Measurements from ENCODE around the gene ATP11A.

Gene ATP11A

DNA sequence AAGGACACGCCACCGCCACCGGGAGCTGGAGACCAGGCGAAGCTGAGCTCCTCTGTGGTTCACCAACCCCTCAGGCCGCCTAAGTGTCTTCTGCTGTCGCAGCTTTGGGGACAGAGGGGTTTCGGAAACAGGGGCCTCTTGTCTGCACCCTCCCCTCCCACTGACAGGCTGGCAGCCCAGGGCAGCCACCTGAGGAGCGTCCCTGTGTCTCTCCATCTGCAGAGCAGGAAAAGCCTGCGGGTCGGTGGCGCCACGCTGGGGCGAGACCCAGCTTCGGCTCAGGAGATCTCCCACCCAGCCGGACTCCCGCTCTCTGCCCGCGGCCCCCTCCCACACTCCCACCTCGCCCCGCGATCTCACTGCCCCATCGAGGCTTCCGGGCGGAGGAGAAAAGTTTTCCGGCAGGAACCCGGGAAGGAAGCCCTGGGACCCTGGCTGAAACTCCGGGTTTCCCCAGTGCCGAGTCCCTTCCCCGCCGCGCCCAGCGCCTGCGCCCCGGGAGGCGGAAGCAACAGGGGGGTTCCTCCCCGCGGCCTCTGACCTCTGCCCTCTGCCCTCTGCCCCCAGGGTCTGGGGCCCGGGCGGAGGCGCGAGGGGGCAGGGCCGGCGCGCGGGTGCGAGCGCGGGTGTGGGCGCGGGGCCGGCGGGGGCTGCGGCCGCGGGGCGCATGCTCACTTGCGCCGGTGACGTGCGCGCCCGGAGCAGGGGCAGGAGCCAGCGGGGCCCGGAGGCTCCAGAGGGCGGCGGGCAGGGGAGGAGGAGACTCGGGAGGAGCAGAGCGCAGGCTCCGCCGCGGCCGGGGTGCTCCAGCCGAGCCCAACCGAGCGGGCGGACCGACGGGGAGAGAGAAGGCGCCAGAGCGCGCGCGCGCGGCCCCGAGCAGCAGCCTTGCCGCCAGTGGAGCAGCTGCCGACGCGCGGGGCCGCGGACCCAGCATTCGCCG, at the start of gene ATP11A:
Gene ATP11A (plus strand): TSS at position 736 of the 943 bp plus-strand sequence. CDS start 379 bp downstream, outside the sequence.
- peak; percentile 3 to 53 for DNase-seq

DNA sequence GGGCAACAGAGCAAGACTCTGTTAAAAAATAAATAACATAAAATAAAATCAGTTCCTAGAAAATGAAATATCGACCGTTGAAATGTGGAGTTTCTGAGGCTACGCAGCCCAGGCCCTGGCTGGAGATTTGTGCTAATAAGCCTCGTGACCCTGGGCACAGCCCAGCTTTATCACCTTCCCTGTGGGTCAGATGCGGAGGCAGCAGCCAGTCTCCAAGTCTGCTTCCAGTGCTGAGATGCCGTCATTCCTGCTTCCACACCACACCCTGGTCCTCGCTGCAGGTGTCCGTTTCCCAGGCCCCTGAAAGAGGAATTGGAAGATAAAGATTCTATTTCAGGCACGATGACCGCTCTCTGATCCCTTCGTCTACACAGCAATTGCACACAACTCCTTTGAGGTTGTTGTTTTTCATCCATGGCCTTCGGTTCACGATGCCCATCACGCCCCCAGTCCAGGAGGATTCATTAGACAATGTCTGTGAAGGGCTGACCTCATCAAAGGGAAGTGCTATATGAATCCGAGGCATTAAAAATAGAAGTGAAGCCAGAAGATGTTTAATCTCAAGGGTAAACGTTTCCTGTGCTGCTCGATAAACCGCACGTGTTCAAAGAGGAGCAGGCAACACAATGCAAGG, 48.3 kb upstream of the ATP11A start:
- no peak for DNase-seq

DNA sequence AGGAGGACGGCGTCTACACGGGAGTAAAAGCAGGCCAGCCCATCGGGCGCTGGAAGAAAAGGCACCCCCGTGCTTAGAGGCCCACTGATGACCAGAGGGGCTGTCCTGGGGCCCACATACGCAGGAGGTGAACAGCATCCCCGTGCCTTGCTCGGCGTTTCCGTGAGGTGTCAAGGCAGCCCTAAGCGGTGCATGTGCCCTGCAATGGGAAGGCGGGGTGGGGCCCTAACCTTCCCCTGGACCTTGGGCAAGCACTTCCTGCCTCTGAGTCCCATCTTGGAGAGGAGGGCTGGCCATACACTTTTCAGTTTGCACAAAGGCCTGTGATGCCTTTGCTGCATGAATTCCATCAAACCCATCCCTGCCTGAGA, 47.8 kb upstream of the ATP11A start:
- no peak for DNase-seq

DNA sequence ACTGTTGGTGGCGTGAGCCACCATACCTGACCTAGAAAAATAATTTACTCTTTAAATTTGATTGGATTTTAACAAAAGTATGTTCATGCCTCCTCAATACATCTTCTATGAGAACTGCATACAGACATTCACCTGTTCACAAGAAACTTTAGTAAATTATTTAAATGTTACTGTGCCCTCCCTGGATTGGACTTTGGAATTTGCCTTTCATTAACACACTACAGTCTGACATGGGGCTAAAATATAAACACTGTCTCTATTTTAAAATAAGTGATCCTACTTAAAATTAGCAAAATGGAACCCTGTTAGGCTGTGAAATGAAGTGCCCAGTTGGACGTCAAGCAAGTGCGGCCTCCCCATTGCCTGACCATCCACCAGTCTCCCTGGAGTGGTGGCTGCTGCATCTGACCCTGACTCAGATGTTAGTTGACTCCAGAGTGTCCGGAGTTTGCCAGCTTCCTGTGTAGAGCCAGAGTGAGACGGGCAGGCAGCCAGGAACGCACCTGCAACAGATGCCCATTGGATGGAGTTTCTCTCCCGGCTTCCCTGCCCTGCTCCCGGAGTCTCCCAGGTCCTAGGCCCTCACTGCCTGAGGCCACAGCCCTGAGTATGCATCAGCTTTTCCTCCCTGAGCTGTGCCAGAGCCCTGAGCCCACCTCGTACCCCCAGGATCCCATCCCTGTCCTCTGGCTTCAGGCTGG, 45.9 kb upstream of the ATP11A start:
- no peak for DNase-seq

DNA sequence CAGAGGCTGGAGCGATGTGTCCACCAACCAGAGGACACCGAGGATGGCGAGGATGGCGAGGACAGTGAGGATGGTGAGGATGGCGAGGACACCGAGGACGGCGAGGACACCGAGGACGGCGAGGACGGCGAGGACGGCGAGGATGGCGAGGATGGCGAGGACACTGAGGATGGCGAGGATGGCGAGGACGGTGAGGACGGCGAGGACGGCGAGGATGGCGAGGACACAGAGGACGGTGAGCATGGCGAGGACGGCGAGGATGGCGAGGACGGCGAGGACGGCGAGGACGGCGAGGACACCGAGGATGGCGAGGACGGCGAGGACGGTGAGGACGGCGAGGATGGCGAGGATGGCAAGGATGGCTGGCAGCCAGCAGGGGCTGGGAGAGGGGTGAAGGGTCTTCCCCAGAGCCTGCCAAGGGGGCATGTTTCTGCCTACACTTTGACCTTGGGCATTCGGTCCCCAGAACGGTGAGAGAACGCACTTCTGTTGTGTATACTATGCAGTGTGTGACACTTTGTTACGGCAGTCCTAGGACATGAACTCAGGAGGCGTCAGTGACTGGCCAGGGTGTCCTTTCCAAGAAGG, 44.4 kb upstream of the ATP11A start:
- DNase-seq, result no peak

DNA sequence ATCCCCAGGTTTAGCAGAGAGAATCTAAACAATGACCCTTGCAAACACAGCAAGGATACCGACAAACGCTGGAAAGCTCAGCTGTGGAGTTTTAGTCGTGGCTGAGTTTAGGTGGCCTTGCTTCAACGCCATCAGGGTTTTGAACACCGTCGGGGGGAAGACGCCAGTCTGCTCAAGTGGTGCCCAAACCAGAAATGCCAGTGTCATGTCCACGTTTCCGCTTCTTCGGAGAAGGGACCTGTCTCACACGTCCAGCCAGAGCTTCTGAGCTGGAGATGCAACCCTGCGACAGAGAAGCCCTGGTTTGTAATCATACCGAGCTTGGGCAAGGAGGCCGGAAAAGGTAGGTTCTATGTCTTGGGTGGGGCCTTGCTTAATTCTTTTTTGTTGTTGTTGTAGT, 42.6 kb upstream of the ATP11A start:
- DNase-seq, result no peak

DNA sequence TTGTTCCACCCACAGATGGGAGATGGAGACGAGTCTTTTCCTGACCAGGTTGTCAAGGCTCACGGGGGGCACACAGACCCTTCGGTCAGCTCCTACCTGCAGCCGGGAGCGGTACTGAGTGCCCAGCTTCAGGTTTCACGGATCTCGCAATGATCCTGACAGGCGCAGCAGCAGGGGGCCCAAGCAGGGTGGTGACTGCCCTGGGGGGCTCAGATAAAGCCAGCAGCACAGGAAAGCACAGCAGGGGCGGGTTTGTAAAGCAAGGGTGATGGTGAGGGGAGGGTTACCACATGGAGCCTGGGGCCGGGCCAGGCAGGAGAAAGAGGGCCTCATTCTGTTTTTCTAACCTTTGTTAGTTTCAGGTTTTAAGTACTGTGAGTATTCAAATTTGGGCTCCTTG, 41.7 kb upstream of the ATP11A start:
- DNase-seq, result no peak

DNA sequence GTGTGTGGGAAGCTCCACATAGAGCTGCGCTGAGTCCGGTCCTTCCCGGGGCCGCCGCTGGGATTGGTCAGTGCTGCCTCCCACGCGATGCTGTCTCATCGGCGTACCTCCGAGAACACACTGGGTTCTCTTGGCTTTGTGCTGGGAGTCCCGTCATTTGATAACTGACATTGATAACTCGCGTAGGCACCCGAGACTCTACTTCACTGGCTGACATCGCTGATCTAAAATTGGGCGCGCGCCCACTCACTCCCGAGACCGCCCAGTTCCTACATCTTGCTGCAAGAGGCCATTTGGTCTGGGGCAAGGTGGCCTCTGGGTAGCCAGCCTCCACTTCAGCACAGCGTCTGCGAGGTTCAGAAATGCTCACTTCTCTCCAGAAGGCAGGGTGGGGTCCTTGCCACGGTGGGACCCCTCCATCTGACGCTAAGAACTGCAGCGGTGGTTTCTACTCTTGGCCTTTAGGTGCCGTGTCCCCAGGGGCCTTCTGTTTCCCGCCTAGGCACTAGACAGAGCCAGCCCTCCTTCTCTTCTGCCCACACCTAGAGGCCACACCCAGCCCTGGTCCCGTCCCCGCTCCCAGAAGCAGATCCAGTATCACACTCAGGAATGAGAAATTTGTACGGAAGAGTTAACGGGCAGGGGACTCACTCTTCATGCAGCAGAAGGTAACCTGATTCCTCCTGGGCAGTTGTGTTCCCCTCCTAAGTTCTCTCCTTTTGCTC, 40.7 kb upstream of the ATP11A start:
- no peak for DNase-seq

DNA sequence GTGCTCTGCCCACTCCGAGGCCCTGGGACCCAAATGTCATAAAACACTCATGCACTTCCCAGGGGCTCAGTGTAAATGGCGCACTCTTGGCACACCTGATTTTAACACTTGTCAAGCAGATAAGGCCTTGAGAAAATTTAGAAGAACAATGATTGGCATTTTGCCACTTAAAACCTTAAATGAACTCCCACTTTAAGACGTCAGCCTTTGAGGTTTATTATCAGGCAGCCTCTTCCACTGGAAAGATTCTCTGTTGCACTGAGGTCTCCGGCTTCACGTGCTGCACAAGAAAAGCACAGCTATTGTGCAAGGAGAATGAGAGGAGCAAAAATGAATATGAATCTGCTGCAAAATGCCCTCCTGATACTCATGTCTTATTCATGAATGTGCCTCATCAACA, 38.5 kb upstream of the ATP11A start:
- no peak for DNase-seq

DNA sequence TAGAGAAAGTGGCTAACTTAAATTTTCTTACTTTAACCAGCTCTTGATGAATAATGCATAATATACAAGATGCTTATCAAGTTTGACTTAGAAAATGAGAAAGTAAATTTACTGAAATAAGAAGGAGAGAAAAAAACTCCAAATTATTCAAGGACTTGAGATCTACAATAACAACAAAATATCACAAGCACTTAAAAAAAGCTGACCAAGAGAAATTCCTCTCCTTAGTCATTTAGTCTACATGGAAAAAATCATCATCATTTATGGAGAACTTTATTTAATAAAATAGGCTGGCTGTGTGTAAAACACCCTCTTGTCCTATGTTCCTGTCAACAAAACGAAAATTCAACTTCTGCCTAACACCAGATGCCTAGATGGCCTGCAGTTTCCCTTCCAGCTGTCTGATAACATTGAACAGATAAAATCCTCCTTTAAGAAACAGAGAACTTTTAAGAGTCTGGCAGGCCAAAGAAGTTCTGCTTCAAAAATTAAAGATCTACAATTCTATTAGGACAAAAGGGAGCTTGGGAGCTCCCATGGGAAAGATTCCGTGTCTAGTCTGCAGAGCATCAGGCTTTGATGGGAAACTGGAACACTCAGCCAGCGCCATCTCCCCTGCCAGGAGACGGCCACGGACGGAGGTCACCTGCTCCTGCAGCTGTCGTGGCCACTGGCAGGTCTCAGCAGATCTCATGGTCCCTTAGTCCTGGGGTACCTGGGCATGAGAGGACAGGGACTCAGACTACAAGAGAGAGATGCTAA, 37.9 kb upstream of the ATP11A start:
- no peak for DNase-seq

DNA sequence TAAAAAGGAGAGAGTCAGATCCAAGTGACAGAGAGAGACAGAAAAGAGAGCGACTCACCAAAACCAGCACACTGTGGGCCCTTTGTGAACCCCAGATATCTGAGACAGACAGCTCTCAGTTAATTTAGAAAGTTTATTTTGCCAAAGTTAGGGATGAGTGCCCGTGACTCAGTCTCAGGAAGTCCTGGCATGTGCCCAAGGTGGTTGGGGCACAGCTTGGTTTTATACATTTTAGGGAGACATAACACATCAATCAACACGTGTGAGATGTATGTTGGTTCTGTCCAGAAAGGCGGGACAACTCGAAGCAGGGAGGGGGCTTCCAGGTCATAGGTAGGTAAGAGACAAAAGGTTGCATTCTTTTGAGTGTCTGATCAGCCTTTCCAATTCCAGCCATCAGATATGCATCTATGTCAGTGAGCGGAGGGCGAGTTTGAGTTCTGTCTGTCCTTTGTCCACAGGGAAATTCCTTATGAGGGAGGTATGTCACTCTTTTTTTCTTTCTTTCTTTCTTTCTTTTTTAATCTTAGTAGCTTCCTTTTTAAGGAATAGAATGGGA, 37.2 kb upstream of the ATP11A start:
- no peak for DNase-seq

DNA sequence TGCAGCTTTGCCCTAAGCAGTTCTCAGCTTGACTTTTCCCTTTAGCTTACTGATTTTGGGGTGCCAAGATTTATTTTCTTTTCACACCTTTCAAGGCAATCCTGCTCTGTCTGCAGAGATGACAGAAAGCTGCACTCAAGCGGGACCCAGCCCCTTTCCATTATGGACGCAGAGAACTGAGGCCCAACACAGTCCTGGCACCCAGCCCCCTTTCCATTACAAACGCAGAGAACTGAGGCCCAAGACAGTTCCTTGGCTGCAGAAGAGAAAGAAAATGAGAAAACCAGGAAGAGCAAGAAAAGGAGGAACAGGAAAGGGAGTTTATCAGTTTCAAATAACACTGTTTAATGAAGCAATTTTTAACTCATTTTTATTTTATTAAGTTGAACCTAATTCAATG, 36.8 kb upstream of the ATP11A start:
- no peak for DNase-seq

DNA sequence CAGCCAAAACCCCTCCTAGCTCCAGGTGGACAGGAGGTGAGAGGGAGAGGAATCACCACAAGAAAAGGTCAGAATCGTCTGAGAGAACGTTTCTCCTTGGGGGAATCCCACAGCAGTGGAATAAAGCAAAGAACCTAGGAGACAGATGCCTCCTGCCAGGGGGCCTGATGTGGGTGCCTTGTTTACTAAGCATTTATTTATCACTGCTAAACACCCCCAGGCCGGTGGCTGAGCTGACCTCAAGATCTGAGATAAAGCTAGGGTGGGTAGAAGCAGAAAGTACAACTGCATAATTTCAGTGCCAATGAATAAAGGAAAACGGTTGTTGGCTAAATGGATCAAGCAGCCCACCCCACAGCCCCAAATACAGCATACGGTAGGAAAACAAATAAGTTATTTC, 33.9 kb upstream of the ATP11A start:
- no peak for DNase-seq

DNA sequence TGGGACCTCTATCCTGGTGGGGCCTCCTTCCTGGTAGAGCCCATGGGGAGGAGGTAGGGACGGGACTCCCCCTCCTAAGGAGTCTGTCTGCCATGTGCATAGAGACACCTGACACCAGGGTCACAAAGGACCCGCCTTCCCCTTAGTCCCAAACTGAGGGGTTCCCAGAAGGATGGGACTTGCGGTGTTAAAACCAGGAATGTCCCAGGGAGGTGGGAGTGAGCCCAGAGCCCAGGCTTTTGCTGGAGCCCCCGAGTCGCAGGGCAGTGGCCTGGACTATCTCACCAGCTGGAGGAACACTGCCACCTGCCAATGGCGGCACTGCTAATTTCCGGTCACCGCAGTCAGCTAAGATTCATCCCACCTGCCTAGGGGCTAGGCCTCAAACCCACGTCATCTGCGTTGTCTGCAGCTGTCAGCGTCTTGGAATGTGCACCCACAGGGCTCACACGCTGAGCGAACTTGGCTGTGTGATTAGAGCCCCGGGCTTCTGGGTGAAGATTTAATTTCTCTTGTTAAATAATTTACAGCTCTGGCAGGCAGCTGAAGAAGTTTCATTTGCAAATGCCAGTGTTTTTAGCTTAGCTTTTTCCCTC, 31.9 kb upstream of the ATP11A start:
- DNase-seq, result no peak

DNA sequence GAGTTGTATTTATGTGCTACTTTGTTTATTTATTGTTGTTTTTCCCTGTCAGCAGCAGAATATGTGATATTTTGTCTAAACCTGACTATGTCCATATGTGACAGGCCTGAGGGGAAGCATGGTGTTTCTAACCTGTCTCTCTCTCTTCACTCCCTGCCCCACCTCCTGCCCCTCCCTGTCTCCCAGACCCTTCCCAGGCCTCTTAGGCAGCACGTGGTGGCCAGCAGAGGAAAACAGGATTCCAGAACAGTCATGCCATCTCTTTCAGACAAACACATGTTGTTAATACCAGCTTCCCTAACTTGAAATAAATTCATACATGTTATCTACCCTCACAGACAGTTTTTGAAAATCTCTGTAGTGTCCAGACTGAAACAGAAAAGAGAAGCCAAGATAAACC, 31.0 kb upstream of the ATP11A start:
- no peak for DNase-seq

DNA sequence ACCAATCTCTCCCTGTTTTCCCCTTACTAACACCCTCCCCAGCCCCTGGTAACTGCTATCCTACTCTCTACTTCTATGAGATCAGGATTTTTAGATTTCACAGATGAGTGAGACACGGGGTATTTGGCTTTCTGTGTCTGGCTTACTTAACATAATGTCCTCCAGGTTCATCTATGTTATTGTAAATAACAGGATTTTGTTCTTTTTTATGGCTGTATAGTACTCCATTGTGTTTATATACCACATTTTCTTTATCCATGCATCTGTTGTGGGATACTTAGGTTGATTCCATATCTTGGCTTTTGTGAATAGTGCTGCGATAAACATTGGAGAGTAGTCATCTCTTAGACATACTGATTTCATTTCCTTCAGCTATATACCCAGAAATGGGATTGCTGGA, 28.5 kb upstream of the ATP11A start:
- DNase-seq, result no peak

DNA sequence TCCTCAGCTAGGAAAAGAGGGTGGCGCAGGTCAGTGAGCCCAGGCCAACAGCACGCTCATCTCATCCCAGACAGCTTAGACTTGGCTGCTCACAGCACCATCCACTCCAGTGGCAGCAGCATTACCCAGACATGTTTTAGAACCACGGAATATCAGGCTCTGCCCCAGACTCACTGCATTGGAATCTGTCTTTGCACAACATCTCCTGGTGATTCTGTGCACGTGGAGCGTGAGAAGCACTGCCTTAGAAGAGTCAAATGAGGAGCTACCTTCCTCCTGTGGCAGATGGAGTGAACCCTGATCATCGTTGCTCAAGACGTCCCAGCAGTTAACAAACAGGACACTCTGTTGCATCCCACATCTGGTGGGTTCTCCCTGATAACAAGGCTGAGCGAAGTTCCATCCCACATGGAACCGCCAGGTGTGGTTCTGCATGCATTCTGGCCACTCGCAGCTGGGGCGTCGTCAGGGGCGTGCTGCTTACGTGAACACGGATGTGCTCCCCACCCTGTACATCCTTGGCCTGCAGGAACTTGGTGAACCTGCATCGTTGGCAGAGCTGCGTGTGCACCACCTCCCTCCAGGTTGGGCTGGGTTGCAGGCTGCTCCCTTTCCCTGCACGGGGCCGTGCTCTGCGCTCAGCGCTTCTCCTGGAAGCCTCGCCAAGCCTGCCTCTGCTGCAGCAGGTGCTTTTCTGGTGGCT, 25.2 kb upstream of the ATP11A start:
- no peak for DNase-seq

DNA sequence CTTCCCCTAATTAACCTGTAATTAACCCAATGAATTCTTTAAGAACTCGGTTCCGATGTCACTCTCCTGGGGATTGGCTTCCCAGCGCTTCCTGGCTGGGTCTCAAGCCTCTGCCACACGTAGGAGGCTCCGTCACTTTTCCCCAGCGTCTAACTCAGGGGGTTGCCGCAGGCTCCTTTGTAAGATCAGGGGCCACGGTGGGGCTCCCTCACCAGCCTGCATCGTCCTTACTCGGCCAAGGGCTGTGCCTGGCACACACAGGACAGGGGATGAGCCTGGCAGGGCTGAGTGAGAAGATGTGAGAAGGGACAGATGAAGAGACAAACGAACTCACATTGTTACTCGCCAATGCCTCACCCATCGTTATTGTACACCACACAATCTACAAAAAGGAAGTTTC, 20.9 kb upstream of the ATP11A start:
- no peak for DNase-seq

DNA sequence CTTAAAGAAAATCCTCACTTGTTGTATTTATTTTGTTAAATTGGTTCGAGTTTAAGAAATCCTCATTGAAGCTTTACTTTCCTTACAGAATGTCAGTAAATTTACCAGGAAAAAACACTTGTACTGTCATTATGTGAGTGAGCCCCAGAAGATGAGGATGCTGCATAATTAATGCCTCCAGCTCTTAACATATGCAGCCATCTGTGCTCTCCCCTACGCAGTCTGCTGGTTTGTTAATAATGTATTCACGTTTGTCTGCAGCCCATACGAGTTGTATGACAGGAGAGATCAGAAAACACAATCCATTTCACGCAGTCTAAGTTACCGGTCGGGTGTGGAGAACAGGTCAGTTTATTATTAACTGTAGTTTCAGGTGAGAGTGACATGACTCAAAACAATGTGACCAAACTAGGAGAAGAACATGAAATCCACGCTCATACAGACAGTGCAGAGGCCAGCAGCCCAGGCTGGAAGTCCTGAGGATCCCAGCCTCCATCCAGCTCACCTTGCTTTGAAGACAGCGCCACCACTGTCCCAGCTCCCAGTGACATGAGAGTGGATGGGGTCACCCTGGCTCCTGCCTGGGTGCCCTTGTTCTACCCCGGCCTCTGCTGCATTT, 19.8 kb upstream of the ATP11A start:
- DNase-seq, result no peak

DNA sequence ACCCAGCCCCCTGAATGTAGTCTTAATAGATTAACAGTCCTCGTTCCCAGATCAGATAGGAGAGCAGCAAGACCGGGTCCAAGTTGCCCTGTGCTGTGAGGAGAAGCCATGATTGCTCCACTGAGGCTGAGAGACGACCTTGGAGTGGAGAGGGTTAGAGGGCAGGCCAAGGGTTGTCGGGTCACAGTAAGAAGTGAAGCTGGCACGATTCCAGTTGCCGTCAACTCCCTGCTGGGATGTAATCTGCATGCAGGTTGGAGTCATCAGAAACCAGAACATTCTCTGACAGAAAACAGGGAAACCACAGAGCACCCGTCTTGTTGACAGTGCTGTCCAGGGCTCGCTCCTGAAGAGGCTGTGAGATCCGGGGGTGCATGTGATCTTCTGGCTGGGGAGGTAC, 19.0 kb upstream of the ATP11A start:
- no peak for DNase-seq

Data from cerebellar nuclear complex (tissue), 1 donor.